SW480 (cell line): ENCODE measurements around the gene HNRNPM.

Source experiments
- DNase-seq: peaks from one replicate; pipeline ENCODE4 v3.0.0-alpha.2; 2016; ENCODE audit warnings: low spot score

Gene HNRNPM

DNA sequence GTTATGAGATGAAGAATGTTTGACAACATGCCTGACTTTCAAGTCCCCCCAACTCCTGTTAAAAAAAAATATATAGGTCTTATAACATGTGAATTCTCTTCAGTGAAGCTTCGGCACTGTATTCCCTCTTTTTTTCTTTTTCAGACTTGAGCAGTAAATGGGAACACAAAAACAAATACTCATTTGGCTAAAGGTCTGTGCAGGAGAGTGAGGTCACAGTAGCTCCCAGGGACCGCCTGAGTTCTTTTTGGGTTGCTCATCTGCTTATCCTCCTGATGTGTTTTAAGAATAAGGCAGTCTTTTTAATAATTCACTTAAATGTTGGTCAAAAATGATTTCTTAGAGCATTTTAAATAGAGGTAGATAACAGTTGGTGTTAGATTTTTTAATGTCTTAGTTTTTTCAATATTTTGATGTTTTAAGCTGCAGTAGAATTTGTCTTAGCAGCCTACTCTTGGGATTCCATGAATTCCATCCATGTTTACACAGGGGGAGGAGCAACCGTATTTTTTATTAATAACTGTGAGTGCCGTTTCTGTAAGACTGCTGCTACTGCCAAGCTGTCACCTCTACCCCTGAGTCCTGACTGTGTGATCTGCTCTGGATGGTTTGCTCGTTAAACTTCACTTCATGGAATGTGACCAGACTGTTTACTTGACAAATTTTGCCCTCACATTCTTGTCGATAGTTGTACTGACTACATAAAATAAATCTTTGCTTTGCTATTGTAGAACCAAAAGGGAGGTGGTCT is 14.9 kb downstream of the HNRNPM start:
- DNase-seq: no peak

DNA sequence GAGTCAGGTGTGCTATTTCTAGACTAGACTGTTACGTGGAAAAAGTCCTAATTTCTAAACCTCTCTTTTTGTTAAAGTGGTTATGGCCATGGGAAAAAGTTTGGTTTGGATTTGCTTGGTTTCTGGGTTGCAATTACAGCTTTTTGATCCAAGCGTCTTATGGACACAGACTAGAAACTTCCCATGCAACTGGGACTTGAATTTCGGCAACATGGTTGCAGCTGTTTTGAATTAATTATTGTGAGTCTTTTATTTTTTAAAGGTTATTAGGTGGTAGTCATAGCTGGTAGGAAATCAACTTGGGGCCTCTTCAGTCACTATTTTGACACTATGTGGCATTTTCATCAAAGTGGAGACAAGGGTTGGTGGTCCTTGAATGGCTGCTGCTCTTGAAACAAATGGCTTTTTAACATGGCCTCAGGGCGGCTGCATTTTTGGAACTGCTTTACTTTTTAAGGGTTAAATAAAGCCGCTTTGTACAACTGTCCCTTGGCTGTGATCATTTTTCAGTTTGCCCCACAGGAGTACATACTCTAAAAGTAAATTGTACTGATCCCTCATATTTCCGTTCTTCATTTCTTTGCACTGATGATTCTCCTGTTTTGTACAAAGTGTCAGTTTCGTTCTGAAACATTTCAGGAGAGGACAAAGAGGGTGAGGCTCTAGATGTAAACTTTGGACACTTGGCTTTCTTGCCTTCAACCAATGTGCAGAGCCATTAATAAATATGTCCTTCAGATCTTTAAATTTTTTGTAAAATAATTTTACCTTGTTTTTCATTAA is 15.9 kb downstream of the HNRNPM start:
- DNase-seq: no peak

DNA sequence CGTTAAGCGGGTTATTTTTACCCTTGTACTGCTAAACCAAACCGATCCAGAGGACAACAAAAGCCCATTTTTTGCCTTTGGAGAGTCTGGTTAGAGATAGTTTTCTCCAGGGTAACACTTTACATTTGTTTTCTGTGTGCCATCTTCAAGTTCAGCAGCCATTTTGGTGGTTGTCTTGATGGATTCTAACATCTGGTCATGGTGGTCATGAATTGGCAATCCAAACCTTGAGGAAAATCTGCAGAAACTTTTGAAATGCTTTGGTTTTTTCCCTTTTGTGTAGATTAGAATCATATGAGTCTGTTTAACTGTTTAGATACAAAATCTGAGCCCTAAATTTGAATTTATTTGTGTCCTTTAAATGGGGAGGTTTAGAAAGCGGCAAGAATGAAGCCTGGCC is 16.6 kb downstream of the HNRNPM start:
- no peak for DNase-seq

DNA sequence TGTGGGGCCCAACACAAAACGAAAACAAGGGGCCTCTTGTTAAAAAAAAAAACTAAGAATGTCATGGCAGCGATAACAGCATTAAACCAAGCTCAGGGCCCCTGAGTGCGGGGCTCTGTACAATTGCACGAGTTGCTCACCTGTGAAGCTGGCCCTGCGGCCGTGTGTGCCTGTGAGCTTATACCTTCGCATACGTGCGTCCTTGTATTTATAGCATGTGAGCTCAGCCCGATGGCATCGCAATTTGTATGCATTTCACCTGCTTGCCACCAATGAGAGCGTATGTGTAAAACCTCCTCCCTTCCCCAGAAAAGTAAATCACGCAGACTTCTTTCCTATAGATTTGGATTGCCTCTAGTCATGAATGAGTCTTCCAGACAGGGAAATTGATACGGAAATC is 17.1 kb downstream of the HNRNPM start:
- no peak for DNase-seq

DNA sequence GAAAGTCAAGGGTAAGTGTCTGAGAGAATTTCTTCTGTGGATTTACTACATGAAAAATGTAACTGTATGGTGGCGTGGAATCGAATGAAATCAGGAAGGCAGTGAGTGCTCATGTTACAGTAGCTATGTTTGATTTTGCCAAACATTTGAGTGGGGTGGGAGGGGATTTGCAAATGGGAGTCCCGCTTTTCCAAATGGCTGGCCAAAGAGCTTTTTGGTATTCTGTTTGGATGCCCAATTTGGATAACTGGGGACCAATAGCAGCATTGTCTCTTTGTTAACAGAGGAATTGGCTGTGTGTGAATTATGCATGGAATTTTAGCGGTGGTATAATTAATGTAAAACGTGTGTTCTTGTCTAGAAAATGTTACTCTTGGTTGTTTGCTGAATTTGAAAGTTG is 17.8 kb downstream of the HNRNPM start:
- no peak for DNase-seq

DNA sequence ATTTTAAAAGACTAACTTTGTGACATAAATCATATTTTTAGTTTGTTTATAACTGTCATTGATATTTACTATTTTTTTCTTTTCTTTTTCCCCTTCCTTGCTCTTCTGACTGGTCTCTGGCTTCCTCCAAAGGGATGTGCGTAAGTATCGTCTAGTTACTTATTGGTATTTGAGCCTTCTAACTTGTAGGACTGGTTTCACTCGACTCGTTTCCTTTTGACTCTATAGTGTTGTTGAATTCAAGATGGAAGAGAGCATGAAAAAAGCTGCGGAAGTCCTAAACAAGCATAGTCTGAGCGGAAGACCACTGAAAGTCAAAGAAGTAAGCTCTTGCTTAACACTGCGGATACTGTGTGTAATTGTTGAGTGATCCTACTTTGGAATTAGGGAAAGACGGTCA is 18.6 kb downstream of the HNRNPM start:
- no peak for DNase-seq

DNA sequence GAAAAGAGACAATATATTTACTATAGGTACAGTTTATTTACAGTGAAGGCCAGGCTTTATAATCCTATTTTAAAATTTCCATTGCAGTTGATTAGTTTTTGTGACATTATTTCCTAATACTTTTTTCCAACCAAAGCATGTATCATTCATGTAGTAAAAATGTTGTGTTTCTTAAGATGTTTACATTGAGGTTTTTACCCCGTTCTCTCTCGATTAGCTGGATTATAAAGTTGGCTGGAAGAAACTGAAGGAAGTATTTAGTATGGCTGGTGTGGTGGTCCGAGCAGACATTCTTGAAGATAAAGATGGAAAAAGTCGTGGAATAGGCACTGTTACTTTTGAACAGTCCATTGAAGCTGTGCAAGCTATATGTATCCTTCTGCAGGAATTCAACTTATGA is 21.2 kb downstream of the HNRNPM start:
- no peak for DNase-seq

DNA sequence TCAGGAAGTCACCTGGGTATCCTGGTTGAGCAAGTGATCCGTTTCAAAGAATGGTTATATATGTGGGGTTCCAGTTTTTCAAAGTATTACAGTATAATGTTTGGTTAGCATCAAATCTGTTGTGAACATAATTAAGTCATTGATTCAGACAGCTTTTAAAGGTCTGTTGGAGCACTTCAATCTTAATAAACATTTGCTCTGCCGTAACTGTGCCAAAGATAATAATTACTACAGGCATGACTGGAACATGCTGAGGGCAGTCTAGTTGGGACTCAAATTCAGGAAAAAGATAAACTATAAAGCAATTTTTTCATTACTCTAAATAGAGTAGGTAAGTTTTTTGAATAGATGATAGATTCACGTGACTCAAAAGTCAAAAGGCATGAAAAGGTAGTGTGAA is 23.3 kb downstream of the HNRNPM start:
- no peak for DNase-seq

DNA sequence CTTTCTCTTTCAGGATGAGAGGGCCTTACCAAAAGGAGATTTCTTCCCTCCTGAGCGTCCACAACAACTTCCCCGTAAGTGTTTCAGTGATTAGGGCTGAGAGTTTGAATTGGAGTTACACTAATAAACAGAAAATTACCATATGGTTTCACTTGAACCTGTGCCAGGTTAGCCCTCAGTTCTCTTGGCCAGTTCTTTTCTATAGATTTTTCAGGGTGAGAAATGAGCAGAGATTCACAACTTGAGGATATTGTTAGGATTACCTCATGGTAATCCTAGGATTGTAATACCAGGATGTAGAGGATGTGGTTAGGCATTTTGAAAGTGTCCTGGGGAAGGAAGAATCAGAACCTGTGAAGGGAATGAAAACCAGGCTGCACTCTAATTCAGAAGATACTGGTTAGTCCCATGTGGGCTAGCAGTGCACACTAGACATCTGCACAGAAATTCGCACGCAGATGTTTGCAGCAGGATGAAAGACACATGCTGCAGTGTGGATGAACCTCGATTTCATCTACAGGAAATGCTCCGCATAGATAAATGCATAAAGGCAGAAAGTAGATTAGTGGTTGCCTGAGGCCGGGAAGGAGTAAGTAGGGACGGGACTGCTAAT is 24.1 kb downstream of the HNRNPM start:
- no peak for DNase-seq

DNA sequence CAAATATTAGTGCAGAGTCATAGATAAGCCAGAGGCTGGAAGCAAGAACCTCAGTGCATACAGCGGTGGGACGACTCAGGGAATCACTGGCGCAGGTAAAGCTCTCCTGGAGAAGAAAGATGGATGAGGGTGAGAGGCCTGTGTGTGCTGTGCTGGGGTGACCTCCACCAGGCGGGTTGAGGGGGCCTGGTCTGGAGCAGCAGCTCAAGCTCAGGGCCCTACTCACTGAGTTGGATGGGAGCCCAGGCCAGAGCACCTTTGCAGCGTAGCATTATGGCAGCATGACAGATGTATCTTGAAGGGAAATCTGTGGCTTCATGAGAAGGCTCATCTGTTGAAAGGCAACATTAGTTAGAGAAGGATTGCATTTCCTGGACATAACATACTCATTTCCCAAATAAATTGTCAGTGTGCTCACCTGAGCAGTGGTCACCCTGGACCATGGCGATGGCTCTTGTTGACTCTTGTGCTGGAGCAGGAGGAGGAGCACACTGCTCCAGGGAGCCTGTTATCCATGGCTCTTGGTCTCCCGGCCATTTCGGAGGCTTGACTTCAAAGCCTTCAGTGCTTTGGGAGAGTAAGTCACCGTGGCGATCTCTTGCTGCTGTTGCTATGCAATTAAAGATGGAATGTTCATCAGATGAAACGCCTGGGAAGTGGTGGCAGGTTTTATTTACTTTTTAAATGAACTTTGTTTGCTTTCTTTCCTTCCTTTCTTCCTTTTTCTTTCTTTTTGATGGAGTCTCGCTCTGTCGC is 25.0 kb downstream of the HNRNPM start:
- no peak for DNase-seq

DNA sequence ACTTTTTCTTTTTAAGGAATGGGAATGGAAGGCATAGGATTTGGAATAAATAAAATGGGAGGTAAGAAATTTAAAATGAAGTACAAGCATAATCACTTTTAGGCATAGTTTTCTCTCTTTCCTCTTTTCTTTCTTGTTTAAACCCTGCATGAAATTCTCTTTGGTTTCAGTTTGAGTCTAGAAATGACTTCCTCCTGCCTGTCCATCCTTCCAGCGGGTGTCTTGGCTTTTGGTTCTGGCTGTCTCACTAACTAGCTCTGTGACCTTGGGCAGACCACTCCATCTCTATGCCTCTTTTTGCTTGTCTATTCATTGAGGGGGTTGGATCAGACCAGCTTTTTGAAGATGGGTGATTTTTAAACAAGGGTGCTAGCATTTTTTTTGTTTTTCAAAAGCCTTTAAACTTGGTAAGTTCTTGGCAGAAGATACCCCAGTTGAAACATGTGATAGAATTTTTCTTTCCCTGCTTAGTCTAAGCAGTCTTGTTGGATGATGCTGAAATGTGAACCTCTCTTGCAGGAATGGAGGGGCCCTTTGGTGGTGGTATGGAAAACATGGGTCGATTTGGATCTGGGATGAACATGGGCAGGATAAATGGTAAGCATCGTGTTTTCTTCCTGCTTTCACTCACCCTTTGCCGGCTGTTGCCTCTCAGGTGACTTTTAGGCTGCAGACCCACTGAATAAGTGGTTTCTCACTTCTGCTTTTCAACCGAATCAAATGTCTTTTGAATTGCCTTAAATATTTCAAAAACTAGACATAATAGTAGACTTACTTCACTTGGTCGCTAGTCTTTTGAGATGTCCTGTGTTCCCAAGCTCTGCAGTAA is 29.1 kb downstream of the HNRNPM start:
- no peak for DNase-seq

DNA sequence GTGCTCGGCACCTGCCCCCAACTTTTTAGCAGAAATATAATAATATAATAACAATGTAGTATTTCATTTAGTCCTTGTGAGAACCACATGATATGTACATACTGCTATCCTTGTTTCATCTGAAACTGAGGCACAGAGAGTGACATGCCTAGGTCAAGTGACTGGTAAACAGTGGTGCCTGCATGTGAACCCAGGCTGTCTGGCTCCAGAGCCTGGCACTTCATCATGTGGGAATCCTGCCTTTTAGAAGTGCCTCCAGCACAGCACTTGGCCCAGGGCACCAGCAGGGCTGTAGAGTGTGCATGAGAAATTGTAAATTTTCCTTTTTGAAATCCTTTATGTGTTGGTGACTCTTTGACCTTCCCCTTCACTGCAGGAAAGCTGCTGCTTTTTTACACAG is 30.2 kb downstream of the HNRNPM start:
- no peak for DNase-seq

DNA sequence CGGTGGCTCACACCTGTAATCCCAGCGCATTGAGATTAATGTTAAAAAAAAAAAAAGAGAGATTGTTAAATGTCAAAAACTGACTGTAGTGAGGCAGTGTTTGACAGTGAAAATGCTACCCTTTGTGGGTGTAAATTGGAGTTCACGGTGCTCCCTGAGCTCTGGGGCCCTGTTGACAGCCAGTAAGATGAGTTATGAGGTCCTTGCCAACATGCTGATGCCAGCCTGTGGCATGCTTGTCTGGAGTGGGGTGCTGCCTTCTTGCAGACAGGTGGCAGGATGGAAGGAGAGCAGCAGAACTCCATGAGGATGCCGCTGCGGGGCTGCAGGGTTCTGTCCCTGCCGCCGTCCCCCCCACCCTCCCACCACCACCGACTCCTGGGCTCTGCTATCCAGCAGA is 31.7 kb downstream of the HNRNPM start:
- no peak for DNase-seq

DNA sequence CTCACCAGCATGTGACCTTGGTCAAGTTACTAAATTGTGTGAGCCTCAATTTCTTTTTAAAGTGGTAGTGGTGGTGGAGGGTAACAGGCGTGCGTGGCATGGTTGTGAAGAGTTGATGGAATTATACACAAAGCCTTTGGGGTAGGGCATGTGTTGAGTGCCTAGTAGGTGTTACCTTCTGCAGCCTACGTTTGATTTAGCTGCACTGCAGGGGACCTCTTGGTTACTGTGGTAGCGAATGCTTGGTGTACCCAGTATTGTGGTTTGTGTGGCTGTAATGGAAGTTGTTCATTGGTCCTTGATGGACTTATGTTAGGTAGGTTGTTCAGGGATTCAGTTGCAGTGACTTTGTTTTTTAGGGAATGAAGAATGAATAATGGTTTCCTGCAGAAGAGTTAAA is 33.1 kb downstream of the HNRNPM start:
- no peak for DNase-seq

DNA sequence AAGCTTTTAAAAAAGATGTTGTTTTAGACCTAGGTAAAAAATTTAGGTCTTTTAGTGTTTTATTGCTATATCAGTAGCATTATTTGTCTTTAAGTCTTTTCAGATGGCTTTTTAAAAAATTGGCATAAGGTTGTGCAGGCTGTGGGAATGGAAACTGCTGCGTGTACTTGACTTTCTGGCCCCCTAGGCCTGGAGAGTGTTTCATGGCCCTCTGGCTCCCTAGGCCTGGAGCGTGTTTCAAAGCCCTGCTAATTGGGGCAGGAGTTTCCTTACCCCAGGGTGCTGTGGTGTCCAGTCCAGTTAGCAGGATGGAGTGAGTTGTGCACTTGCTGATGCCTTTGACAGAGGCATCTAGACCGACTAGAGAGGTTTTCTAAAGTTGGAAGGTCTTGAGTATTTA is 33.8 kb downstream of the HNRNPM start:
- no peak for DNase-seq

DNA sequence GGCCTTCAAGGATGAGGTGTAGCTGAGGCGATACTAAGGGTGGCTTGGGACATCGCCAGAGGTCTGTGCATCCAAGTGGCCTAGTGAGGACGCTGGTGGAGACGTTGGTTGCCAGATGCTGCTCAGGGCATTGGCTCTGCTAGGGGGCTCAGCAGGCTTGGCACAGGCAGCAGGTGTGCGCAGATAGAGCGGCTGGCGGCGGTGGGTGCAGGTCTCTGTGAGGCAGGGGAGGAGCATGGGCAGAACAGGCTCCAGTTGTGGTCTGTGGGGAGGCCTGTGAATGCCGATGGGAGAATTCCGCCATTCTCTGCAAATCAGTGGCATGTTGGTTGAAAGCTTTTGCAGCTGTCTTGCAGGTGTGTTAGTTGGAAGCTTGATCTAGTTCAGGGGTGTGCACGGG is 36.4 kb downstream of the HNRNPM start:
- no peak for DNase-seq

DNA sequence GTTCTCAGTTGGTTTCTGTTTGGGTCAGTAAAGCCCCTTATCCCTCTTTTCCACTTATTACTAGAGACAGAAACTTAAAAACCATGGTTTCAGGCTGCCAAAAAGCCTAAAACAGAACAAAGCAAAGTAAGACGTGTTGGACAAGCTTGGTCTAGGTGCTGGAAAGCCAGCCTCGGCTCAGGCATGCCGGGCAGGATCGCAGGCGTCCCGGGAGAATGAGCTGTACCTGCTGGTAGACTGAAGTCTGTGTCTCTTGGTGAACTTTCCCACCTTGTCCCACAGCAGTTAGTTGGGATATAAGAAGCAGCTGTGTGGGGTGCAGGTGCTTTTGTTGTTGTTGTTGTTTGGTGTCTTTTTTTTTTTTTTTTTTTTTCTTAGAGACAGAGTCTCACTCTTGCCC is 36.8 kb downstream of the HNRNPM start:
- no peak for DNase-seq

DNA sequence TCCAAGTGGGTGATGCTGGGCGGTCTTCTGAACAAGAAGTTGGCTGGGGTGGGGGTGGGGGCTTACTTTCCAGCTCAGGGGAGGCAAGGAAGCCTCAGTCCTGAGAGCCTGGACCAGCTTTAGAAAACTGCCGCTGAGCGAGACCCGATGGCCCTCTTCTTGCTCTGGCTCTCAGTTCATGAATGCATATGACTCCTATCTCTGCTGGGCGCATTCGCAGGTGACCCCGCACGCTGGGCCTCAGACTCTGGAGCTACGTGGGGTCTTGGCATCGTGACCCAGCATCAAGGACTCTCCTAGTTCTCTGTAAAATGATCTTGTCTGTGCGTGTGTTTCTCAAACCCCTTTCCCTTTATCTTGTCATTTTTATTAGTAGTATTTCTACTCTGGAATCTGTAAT is 37.9 kb downstream of the HNRNPM start:
- DNase-seq: no peak

DNA sequence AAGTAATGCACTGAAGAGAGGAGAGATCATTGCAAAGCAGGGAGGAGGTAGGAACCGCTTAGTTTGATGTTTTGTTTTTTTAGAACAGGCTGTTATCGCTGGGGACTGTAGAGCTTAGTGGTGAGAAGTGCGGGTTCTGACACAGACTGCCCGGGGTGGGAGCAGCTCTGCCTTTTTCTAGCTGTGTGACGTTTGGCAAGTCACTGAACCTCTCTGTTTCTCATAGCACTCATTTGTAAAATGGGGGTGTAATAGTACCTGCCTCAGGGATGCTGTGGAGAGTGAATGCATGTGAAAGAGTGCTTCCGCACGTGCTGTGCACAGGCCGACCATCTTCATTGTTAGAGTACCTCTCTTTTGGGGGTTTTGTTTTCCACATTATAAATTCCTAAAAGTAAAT is 38.4 kb downstream of the HNRNPM start:
- no peak for DNase-seq

DNA sequence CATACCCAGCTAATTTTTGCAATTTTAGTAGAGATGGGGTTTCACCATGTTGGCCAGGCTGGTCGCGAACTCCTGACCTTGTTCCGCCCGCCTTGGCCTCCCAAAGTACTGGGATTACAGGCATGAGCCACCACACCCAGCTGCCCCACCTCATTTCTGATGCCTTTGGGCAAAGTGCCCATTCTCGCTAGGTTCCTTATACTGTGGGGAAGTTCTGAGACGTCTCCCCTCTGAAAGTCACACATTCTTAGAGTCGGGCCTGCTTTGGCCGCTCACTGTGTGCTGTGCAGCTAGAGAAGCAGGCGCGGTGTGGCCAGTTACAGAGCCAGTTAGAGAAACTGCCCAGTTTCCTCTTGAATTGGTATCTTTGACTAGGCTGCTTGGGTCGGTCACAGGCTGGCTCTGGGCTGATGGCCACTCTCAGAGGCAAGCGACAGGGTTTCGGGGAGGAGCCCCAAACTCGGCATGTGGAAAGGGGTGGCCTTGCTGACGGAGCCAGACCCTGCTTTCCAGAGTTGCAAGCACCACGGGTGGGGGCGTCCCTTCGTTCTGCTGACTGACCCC is 39.6 kb downstream of the HNRNPM start:
- no peak for DNase-seq
